Neuronal stem cell (in vitro differentiated cells): Measurements from ENCODE around the gene NEUROD4.

Experiments used
- DNase-seq: peaks from one replicate; pipeline ENCODE4 v3.0.0-alpha.2; 2013; ENCODE audit warnings: low spot score
- H2AFZ ChIP-seq: one replicate; pipeline ENCODE4 v1.6.1; 2013; ENCODE audit warnings: mild to moderate bottlenecking, low read length, inconsistent platforms
- H2AK5ac ChIP-seq: 2 replicates; pipeline ENCODE4 v1.6.1; 2013; ENCODE audit warnings: low read depth, mild to moderate bottlenecking, inconsistent platforms, low read length, moderate library complexity, mixed read lengths
- H2BK120ac ChIP-seq: 2 replicates; pipeline ENCODE4 v1.6.1; 2013; ENCODE audit warnings: low read depth, mild to moderate bottlenecking, inconsistent platforms, low read length, moderate library complexity, mixed read lengths
- H2BK12ac ChIP-seq: one replicate; pipeline ENCODE4 v1.6.1; 2013; ENCODE audit warnings: low read length, inconsistent platforms
- H2BK15ac ChIP-seq: 2 replicates; pipeline ENCODE4 v1.6.1; 2013; ENCODE audit warnings: mild to moderate bottlenecking, low read length, inconsistent platforms, mixed read lengths
- H2BK5ac ChIP-seq: one replicate; pipeline ENCODE4 v1.6.1; 2013; ENCODE audit warnings: inconsistent platforms, mild to moderate bottlenecking, low read length, moderate library complexity
- H3K14ac ChIP-seq: one replicate; pipeline ENCODE4 v1.6.1; 2013; ENCODE audit warnings: low read length, inconsistent platforms
- H3K18ac ChIP-seq: 2 replicates; pipeline ENCODE4 v1.6.1; 2013; ENCODE audit warnings: low read length, inconsistent platforms
- H3K23ac ChIP-seq: 2 replicates; pipeline ENCODE4 v1.6.1; 2013; ENCODE audit warnings: low read depth, mild to moderate bottlenecking, mixed read lengths, low read length, inconsistent platforms; ENCODE audit not compliant: poor library complexity
- H3K27ac ChIP-seq: replicated peaks from 3 replicates; pipeline ENCODE4 v1.5.1; 2013; ENCODE audit warnings: low read length, inconsistent platforms
- H3K27me3 ChIP-seq, 3 experiments: 2 replicates each; pipeline ENCODE4 v1.6.1; 2013; ENCODE audit warnings: low read length in 3 of 3, mild to moderate bottlenecking in 2 of 3, inconsistent platforms in 1 of 3, low read depth in 1 of 3, mixed read lengths in 1 of 3, moderate library complexity in 1 of 3; ENCODE audit not compliant: control insufficient read depth in 3 of 3, insufficient read depth in 3 of 3
- H3K36me3 ChIP-seq, 2 donors: replicated peaks in 1 of 2; 2 replicates each; pipeline ENCODE4 v1.6.1; 2013; ENCODE audit warnings: low read length in 2 of 2; ENCODE audit not compliant: control insufficient read depth in 2 of 2, insufficient read depth in 2 of 2
- H3K4ac ChIP-seq: 2 replicates; pipeline ENCODE4 v1.6.1; 2013; ENCODE audit warnings: inconsistent platforms, mild to moderate bottlenecking, low read length, moderate library complexity
- H3K4me1 ChIP-seq, 2 donors: 1 replicate in 1 of 2; 2 replicates in 1 of 2; pipeline ENCODE4 v1.6.1; 2013; ENCODE audit warnings: low read length in 2 of 2, low read depth in 1 of 2; ENCODE audit not compliant: control insufficient read depth in 2 of 2, insufficient read depth in 1 of 2
- H3K4me2 ChIP-seq: one replicate; pipeline ENCODE4 v1.6.1; 2013; ENCODE audit warnings: mild to moderate bottlenecking, low read length, inconsistent platforms; ENCODE audit not compliant: insufficient read depth, poor library complexity, severe bottlenecking
- H3K4me3 ChIP-seq, 2 donors: 2 replicates each; pipeline ENCODE4 v1.5.1; 2013; ENCODE audit warnings: low read length in 2 of 2, mild to moderate bottlenecking in 2 of 2, inconsistent platforms in 1 of 2, moderate library complexity in 1 of 2
- H3K79me1 ChIP-seq: one replicate; pipeline ENCODE4 v1.6.1; 2013; ENCODE audit warnings: low read depth, mild to moderate bottlenecking, inconsistent platforms, low read length, moderate library complexity
- H3K9ac ChIP-seq: one replicate; pipeline ENCODE4 v1.6.1; 2013; ENCODE audit warnings: mild to moderate bottlenecking, low read depth, low read length, inconsistent platforms; ENCODE audit not compliant: poor library complexity
- H3K9me3 ChIP-seq, 2 donors: replicated peaks in 1 of 2; 2 replicates each; pipeline versions ENCODE3 to v1.6.1; 2013; ENCODE audit warnings: low read length in 2 of 2, mild to moderate bottlenecking in 2 of 2, inconsistent platforms in 1 of 2, low read depth in 1 of 2, mixed read lengths in 1 of 2, moderate library complexity in 1 of 2; ENCODE audit not compliant: control insufficient read depth in 2 of 2, insufficient read depth in 1 of 2
- H4K8ac ChIP-seq: one replicate; pipeline ENCODE4 v1.6.1; 2013; ENCODE audit warnings: low read depth, mild to moderate bottlenecking, inconsistent platforms, low read length, moderate library complexity
- H4K91ac ChIP-seq: one replicate; pipeline ENCODE4 v1.6.1; 2013; ENCODE audit warnings: low read length, low read depth, mild to moderate bottlenecking, inconsistent platforms; ENCODE audit not compliant: poor library complexity
- WGBS, 2 donors: extraction: QIAGEN DNeasy Blood & Tissue Kit; methylation state at CpG; one replicate each; pipeline ENCODE4 v1.1.7; 2013; ENCODE audit warnings: missing lambda C conversion rate in 2 of 2, mixed read lengths in 1 of 2; ENCODE audit not compliant: insufficient read length in 2 of 2, insufficient replicate concordance in 1 of 2; ENCODE audit errors: extremely low coverage in 2 of 2; 5-methylcytosine and 5-hydroxymethylcytosine counted together

Gene NEUROD4

DNA sequence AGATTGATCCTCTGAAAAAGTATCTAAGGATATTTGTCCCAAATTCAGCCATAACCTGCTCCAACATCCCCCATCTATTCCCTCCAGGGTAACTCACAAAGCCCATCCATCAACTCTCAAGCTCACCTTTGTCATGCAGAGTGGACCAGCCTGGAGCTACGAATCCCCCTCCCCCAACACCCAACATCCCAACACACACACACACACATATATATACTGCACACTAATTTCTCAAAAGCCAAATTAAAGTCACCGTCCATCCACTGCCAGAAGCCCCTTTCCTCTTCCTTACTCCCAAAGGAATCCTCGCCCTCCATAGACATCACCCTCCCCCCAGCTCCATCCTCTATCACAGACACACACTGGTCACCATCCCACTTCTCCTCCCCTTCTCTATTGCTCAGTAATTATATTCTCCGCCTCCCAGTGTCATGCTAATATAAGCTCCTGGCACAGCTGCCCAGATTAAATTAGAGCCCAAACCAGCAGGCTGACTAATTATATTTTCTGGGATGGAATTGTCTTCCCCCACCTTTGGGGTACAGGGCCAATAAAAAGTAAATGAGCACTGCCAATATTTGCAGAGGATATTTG is 21.7 kb upstream of the NEUROD4 start:
- Histone ChIP-seq H4K8ac (no peak overlapping the region), H2AK5ac (no peak overlapping the region), H2BK15ac (no peak overlapping the region), H3K4me1 (peaks cover 0 to 3% of the 10 kb centered on the region in 2 donors), H3K36me3 (no peaks in the 10 kb centered on the region), H3K4ac (no peak overlapping the region), H3K79me1 (no peaks in the 10 kb centered on the region), H3K9me3 (no peaks in the 10 kb centered on the region), H3K4me3 (no peak overlapping the region), H3K18ac (no peak overlapping the region), H3K27me3 (no peaks in the 10 kb centered on the region), H3K27ac (no peak overlapping the region), H2BK120ac (no peak overlapping the region), H3K4me2 (no peak overlapping the region), H3K23ac (no peak overlapping the region), H2AFZ (no peak overlapping the region), H3K14ac (no peak overlapping the region), H3K9ac (no peak overlapping the region), H4K91ac (no peak overlapping the region), H2BK12ac (no peak overlapping the region), H2BK5ac (no peak overlapping the region)
- no peak for DNase-seq
- WGBS, 2 donors = no CpG with 5 or more reads among the region's 4 CpGs

DNA sequence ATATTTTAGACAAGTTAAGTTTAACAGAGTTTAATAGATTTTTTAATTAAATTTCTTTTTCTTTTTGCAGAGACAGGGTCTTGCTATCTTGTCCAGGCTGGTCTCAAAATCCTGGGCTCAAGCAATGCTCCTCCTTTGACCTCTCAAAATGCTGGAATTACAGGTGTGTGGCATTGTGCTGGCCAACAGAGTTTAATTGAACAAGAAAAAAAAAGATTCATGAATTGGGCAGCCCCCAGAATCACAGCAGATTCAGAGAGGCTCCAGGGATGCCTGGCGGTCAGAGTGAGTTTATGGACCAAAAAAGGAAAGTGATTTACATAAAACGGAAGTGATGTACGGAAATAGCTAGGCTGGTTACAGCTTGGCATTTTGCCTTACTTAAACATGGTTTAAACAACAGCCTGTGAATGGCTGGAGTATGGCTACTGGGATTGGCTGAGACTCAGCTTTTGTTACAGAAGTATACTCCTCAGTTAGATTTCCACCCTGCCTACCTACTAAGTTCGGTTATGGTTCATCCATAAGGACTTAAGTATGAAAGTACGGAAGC is 20.7 kb upstream of the NEUROD4 start:
- Histone ChIP-seq H2BK120ac (no peak overlapping the region), H4K91ac (no peak overlapping the region), H3K4me3 (no peak overlapping the region), H3K36me3 (no peaks in the 10 kb centered on the region), H2AK5ac (no peak overlapping the region), H2AFZ (no peak overlapping the region), H3K9ac (no peak overlapping the region), H2BK5ac (no peak overlapping the region), H3K27me3 (no peaks in the 10 kb centered on the region), H3K79me1 (no peaks in the 10 kb centered on the region), H3K14ac (no peak overlapping the region), H3K23ac (no peak overlapping the region), H3K9me3 (no peaks in the 10 kb centered on the region), H3K4me1 (peaks cover 0 to 3% of the 10 kb centered on the region in 2 donors), H3K4ac (no peak overlapping the region), H2BK12ac (no peak overlapping the region), H3K18ac (no peak overlapping the region), H4K8ac (no peak overlapping the region), H3K27ac (no peak overlapping the region), H3K4me2 (no peak overlapping the region), H2BK15ac (no peak overlapping the region)
- no CpG with 5 or more reads among the region's 5 CpGs for WGBS, 2 donors
- DNase-seq = no peak

DNA sequence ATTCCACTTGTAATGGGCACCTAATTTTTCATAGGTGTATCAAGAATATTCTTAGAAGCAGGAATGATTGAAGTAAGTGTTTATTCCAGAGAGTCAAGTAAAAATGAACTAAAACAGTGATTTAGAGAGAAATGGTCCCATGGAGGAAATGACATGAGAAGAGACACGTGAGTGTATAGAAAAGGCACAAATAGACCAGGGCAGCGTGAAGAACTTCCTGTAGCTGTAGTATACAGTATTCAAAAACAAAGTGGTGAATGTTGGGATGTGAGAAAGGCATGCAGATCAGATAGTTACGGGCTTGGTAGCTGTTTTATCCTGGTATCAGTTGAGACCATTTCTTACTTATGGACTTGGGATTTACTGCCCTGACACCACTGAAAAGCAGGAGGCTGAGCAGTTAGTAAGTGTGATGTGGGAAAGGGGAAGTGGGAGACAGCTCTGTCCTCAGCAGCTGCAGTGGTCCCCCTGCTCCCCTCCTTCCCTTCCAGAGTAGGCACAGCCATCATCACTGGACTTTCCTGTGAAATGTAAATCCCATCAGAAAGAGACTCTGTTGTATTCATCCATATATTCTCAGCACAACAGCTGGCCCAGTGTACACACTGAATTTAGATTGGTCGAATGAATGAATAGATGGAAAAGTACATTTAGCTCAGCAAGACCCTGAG is 18.4 kb upstream of the NEUROD4 start:
- no CpG with 5 or more reads among the region's 4 CpGs for WGBS, 2 donors
- Histone ChIP-seq H3K9ac (no peak overlapping the region), H2AK5ac (no peak overlapping the region), H4K8ac (no peak overlapping the region), H2BK120ac (no peak overlapping the region), H3K79me1 (no peaks in the 10 kb centered on the region), H2BK15ac (no peak overlapping the region), H3K36me3 (no peaks in the 10 kb centered on the region), H3K4me3 (no peak overlapping the region), H4K91ac (no peak overlapping the region), H3K14ac (no peak overlapping the region), H3K4ac (no peak overlapping the region), H3K18ac (no peak overlapping the region), H3K4me1 (peaks cover 0 to 3% of the 10 kb centered on the region in 2 donors), H2AFZ (no peak overlapping the region), H3K27me3 (no peaks in the 10 kb centered on the region), H2BK5ac (no peak overlapping the region), H3K23ac (no peak overlapping the region), H3K27ac (no peak overlapping the region), H2BK12ac (no peak overlapping the region), H3K9me3 (peaks cover 0 to 2% of the 10 kb centered on the region in 2 donors), H3K4me2 (no peak overlapping the region)
- DNase-seq = no peak

DNA sequence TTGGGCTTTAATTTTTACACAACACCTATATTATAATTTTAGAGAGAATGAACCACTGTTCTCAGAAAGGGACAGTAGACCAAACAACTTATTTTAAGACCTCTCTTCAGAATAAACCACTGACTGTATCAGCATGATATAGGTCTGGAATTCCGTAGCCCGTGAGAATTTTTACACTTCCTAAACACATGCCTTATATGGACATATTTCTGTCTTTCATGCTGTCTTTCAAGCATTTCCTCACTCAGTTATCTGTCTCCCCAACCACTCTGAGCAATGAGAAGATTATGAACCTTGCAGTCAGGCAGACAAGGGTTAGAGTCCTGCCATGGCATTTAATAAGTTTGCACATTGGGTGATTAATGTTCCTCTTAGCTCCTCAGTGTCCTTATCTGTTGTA is 17.4 kb upstream of the NEUROD4 start:
- no peak overlapping the region for H4K8ac ChIP-seq
- no peak overlapping the region for H3K9ac ChIP-seq
- H2BK12ac ChIP-seq = no peak overlapping the region
- no peak overlapping the region for H2AFZ ChIP-seq
- no peak overlapping the region for H2AK5ac ChIP-seq
- H3K79me1 ChIP-seq = no peaks in the 10 kb centered on the region
- peaks cover 0 to 2% of the 10 kb centered on the region in 2 donors for H3K9me3 ChIP-seq
- H3K4me2 ChIP-seq = no peak overlapping the region
- peaks cover 0 to 3% of the 10 kb centered on the region in 2 donors for H3K4me1 ChIP-seq
- no peak overlapping the region for H3K14ac ChIP-seq
- H3K27me3 ChIP-seq = no peaks in the 10 kb centered on the region
- no peak overlapping the region for H3K27ac ChIP-seq
- no peak overlapping the region for H3K4ac ChIP-seq
- no peak overlapping the region for H2BK5ac ChIP-seq
- no peaks in the 10 kb centered on the region for H3K36me3 ChIP-seq
- no CpG with 5 or more reads among the region's 2 CpGs for WGBS, 2 donors
- no peak overlapping the region for H2BK120ac ChIP-seq
- H3K23ac ChIP-seq = no peak overlapping the region
- no peak overlapping the region for H3K18ac ChIP-seq
- H4K91ac ChIP-seq = no peak overlapping the region
- no peak for DNase-seq
- no peak overlapping the region for H3K4me3 ChIP-seq
- no peak overlapping the region for H2BK15ac ChIP-seq
